HTR-8/SVneo (cell line): Measurements from ENCODE around the gene TNNT2.

Experiments
- DNase-seq: peaks from one replicate; pipeline ENCODE4 v3.0.0; 2011; ENCODE audit warnings: low spot score, mixed read lengths; ENCODE audit not compliant: insufficient read length
- FAIRE-seq: peaks from 2 replicates; lab custom pipeline; 2011; peaks lifted over from hg19 to GRCh38; lab: Jason Lieb, UNC

Gene TNNT2

DNA sequence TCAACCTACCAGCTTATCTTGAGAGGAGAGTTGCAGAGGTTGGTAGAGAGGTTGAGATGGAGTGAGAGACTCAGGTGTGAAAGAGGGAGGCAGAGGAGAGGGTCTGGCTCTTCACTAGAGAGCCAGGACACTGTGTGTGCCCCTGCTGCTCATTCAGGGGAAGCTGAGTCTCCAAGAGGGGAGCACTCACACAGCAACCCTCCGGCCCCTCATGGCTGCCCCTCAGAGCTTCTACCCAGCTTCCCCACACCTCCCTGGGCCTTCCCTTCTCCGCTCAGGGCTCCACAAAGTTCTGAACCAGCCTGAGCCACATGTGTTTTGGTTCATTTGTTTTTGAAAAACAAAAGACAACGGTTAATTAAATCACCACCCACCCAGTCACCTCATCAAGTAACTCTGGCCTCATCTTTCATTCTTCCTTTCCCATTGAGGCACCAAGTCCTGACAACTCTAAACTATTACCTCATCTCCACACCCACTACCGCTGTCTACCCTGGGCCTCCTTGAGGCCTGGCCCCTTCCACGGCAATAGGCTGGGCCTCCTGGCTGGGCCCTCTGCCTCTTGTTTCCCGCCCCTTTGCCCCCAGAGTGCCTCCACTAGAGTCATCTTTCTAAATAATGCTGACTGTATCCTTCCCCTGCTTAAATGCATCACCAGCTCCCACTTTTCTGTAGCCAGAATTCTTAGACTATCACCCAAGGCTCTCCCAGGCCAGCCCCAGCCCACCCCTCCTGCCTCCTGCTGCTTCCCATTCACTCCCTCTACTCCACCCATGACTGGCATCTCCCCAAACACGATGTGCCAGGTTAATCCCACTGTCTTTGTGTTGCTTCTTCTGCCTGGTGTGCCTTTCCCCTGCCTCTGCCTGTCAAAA lies 33.0 kb downstream of the TNNT2 start:
- FAIRE-seq, result no peak

DNA sequence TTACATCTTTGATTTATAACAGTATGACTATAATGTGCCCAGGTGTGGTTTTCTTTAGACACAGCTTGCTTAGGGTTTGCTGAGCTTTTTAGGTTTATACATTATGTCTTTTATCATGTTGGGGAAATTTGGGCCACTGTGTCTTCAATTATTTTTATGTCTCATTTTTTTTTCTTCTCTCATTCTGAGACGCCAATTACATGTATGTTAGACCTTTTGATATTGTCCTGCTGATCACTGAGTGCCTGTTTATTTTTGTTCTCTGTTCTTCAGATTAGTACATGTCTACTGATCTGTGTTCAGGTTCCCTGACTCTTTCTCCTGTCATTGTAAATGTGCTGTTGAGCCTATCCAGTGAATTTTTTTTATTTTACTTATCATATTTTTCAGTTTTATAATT lies 36.1 kb downstream of the TNNT2 start:
- DNase-seq (no peak), FAIRE-seq (no peak)

More for the DNA sequence above, 33.0 kb downstream of the TNNT2 start:
- DNase-seq, result no peak

DNA sequence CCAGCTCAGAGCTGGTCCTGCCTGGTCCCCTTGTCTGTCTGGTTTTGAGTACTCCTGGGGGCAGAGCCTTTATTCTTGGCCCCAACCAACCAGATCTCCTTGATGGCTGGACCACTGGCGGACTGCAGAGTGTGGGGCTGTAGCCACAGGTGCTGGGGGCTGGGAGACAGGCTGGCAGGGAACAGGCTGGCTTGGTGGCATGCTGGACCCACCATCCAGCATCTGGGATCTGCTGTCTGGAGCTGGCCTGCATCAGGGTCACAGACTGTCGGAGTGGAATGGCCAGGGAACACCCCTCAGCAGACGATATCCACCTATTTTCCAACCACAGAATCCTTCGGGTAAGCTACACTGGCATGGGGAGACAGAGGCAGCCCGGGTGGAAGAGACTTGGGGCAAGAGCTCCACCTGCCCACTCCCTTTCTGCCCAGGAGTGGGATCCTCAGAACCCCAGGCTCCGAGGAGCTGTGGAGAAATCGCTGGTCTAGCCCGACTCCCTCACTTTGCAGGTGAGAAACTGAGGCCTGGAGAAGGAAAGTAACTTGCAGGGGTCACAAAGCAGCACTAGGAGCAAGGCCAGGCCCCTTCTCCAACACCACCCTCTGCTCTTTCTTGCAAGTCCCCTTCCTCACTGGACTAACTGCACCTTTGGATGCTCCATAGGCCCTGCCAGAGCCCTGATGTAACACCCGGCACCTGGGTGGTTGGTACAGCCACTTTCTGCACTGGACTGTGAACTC lies 40.6 kb downstream of the TNNT2 start:
- no peak for FAIRE-seq
- no peak for DNase-seq

DNA sequence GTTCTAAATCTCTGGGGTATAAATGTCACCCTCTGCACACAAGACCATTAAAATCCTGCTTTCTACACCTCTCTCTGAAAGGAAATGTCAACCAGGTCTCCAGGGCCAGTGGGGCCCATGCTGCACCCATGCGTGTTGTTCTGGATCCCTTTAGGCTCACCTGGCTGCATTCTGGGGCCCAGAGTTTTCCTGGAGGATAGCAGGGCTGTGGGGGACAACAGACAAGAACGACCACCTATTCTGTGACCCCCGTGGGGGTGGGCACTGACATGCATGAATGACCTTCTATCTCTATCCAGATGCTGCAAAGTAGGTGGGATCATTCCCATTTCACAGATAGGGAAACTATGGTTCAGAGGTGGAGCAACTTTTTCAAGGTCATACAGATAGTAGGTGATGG lies 41.6 kb downstream of the TNNT2 start:
- DNase-seq, result no peak
- no peak for FAIRE-seq

DNA sequence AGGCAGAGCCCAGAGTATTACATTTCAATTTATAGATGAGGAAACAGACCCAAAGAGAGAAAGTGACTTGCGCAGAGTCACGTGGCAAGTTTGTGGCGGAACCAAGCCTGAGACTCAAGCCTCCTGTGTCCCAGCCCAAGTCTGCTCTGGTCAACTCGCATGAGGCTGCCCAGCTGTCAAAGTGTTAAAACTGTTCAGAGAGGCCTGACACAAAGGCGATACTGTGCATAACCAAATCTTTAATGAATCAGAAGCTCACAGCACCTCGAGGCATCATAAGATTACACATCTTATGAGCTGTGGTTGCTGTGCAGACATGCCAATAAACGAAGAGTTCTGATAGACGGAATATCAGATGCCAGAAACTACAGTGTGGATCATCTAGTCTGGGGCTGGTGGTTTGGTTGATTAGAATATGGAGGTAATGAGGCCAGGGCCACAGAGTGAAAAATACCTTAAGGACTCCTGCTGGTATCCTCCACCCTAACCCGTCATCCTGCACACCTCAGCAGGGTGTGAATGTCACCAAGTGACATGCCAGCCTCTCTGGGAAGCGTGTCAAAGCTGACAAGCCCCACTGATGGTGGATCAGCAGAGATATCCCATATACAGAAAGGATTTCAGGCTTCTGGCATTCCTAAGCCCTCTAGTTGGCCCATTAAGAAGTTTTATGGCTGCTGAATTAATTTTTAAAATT lies 42.2 kb downstream of the TNNT2 start:
- no peak for DNase-seq
- FAIRE-seq, result no peak

DNA sequence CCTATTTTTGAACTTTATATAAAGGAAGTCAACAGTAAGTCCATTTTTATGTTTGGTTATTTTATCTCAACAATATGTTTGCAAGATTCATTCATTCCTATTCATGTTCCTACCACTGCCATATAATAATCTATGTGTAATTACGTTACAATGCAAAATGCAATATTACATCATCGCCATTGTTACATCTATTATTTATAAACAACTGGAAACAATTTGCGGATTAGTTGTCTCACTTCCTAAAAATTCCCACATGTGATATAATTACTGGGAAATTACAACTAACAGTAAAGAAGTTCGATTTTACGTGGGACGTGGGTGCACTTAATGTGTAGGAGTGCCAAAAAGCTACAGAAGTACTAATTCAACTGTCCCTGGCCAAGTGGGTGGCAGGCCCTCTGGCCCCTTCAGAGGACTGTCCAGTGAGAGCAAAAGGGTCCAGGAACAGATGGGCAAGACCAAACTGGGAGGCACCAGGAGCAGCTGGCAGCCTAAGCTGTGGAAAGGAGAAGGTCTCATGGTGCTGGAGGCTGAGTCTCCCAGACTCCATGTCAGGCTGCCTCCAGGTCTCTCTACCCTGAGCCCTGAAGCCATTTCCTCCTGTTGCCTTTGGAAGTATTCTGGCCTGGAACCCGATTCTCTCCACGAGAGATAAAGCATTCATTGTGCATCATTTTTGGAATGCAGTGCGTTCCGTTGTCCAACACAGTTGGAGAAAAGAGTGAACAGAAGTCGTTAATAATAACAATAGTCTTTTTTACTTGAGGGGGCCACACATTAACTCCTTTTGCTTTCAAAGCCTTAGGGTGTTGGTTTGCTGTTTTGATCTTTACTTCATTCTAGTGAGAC lies 42.9 kb downstream of the TNNT2 start:
- DNase-seq (no peak), FAIRE-seq (no peak)

DNA sequence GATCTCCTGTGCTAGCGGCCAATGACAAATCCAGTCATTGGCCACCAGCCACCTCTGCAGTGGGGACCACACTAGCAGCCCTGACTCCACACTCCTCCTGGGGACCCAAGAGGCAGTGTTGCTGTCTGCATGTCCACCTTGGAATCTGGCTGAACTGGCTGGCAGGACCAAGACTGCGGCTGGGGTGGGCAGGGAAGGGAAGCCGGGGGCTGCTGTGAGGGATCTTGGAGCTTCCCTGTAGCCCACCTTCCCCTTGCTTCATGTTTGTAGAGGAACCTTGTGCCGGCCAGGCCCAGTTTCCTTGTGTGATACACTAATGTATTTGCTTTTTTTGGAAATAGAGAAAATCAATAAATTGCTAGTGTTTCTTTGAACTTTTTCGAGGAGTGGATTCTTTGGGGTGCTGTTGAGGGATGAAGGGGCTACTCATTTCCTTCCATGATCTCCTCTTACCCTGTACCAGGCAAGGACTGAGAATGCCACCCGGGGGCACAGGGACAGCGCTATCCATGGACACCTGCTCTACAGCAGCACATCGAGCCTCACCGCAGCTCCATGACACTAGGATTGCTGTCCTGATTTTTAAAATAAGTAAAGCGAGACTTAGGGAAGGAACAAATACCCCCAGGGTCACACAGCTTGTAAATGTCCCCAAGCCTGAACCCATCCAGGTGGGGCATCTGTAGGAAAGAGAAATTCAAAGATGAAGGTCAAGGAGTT lies 44.7 kb downstream of the TNNT2 start:
- DNase-seq (no peak), FAIRE-seq (no peak)

DNA sequence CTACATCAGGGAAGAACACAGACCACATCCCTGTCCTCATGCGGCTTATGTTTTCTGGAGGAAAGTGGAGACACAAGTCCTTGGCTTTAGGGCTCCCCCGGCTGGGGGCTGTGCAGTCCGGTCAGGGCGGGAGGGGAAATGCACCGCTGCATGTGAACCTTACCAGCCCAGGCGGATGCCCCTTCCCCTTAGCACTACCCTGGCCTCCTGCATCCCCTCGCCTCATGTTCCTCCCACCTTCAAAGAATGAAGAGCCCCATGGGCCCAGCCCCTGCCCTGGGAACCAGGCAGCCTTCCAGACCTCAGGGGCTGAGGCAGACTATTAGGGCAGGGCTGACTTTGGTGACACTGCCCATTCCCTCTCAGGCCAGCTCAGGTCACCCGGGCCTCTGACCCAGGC lies 45.5 kb downstream of the TNNT2 start:
- DNase-seq, result no peak
- no peak for FAIRE-seq

DNA sequence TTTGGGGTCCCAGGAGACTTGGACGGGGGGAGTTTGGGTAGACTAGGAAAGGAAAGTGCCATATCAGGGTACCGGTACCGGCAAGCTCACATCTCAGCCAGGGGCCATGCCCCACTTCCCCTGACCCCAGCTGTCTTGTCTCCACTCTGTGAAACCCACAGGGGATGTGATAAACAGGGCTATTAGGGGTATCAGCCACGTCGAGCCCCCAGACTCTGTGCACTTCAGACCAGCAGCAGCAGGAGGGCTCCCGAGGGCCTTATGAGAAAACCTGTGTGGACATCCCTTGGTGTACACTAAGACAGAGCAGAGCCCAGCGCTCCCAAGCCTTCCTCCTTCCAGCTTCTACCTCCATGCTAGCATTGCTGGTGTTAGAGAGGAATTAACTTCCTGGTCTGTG lies 46.3 kb downstream of the TNNT2 start:
- DNase-seq (no peak), FAIRE-seq (no peak)

DNA sequence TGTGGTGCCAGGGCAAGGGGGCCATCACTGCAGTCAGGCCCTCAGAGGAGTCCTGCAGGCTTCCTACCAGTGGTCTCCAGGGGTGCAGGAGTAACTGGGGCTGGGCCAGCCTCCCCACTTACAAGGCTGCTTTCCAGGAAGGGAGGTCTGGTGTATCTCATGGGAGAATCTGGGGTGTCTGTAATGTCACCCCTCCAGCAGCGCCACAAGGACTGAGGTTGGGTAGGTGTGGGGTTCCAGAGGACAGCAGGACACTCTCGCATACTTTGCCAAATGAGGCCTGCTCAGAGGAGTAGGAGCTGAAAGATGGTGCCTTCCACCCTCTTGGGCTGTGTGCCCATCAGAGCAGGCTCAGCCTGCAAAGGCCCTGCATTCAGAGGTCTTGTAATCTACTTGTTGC lies 46.9 kb downstream of the TNNT2 start:
- DNase-seq (no peak), FAIRE-seq (no peak)

DNA sequence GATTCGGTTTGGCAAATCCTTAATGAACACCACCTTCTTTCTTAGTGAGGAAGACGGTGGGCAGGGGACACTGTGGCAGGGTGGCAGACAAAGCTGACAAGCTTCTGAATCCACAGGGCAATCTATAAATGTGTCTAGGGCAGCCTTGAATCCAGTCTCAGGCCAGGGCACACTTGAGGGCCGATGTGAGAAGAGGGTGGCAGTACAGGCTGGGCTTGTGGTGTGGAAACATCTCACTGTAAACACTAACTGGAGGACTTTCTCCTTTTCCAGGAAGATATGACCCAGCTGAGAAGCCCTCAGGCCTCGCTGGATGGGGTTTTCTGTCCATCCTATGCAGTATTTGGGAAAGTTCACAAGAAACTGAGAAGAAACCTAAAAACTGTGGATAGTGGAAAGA lies 47.7 kb downstream of the TNNT2 start:
- FAIRE-seq (no peak), DNase-seq (no peak)

DNA sequence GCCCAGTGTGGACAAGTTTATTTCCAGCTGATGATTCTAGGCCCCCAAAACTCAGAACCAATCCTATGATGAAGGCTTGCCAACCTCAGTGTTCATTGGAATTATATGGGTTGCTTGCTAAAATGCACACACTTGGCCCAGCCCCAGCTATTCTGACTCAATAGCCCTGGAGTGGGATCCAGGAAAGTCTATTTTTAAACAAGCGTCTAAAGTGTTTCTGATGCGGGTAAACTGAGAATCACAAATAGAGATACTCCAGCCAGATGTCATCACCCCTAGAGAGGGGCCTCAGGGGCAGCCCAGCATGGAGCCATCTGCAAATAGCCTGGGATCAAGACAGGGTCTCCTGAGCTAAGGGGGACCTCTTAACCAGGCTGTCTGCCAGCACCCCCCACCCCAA lies 48.2 kb downstream of the TNNT2 start:
- DNase-seq (no peak), FAIRE-seq (no peak)

DNA sequence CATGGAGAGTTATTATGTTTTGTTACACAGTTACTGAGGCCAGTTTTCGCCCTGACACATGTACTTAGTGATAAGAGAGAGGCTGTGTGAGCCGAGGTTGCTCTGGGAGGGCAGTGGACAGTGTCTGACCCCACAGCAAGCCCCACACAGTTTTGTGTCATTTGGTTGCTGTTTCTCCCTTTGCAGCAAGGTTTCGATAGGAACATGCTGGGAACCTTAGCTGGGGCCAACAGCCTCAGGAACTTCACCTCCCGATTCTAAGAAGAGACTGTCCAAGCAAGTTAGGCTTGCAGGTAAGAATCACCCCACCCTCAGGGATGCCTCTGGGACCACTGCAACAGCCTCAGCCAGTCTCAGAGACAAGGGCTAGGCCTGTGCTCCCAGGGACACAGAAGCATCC lies 48.9 kb downstream of the TNNT2 start:
- FAIRE-seq (no peak), DNase-seq (no peak)

DNA sequence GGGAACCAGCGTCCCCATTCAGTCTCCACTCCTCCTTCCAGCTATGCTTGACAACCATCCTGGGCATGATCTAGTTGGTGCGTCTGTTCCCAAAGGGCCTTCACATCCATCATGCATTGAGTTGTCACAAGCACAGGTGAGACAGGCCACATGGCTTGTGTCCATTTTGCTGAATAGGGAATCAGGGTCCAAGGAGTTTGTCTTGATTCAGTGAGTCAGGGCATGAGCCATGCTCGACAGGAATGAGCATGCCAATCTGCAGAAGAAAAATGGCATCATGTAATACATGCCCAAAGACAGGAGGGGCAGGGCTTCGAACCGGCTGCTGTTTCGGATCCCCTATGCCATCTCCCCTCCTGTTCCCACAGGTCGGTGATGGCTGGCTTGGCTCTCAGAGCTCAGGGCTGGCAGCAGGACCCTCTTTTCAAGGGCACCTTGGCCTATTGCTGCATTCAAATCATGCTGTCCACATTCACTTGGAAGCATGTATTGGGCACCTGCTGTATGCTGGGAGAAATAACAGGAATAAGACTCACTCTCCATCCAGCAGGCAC lies 49.7 kb downstream of the TNNT2 start:
- DNase-seq (no peak), FAIRE-seq (no peak)

DNA sequence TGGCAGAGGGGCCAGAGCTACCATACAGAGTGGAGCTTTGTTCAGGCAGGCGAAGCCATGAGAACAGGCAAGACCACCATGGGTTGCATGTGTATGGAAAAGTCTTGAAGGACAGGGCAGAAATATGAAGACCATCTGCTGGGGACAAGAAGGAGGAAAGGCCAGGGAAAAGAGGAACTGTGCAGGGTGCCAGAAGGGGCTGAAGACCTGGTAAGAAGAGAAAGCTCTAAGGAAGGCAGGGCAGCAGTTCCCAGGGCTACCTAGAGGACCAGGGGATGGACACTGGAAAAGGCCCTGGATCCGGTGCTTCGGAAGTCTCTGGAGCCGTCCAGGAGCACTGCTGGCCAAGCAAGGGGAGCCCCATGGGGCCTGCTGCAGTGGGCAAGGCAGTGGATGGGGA lies 50.8 kb downstream of the TNNT2 start:
- DNase-seq (no peak), FAIRE-seq (no peak)

DNA sequence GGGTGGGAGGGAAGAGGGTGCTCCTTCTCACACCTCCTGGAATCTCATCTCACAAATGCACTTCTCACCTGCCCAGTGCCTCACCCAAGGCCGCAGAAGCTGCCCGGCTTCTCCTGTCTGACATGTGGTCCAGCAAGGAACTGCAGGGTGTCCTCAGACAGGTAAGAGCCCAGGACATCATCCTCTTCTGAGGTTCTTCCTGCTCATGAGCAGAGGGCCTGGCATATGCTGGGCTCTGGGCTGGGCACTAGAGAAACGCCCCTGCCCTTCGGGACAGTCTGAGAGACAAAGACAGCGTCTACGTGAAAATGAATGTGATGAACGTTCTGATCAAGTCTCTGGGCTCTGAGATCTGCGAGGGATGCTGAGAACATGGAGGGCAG lies 51.8 kb downstream of the TNNT2 start:
- no peak for FAIRE-seq

DNA sequence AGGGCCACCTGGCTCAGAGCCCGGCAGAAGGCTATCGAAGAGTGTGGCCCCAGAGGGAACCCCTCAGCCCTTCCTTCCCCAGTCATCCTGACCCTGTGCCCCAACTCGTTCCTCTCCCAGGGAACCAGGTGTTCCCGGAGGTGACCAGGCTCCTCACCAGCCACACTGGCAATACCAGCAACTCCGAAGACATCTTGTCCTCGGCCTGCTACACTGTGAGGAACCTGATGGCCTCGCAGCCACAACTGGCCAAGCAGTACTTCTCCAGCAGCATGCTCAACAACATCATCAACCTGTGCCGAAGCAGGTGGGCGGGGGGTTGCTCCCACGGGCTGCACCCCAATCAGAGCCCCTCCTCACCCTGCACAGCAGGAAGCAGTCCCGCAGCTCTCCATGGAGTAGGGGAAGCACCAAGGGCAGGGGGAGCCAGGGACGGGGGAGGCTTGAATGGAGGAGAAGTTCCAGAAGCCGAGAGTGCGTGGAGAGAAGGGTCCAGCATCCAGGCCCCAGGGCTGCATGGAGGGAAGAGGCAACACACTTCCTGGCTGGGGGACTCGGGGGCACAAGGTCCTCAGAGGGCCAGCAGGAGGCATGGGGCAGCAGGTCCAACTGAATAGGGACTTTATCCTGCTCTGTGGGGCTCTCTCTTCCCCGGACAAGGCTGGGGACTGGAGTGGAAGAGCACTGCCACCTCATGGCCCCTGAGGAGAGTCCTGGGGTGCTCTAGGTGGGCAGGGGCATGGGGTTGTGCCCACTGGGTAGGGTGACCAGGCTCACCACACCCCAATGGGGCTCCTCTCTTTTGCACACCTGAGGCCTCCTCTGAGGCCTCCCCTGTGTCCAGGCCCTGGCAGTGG lies 52.4 kb downstream of the TNNT2 start:
- DNase-seq (no peak), FAIRE-seq (no peak)

More for the DNA sequence above, 51.8 kb downstream of the TNNT2 start:
- DNase-seq, result no peak

DNA sequence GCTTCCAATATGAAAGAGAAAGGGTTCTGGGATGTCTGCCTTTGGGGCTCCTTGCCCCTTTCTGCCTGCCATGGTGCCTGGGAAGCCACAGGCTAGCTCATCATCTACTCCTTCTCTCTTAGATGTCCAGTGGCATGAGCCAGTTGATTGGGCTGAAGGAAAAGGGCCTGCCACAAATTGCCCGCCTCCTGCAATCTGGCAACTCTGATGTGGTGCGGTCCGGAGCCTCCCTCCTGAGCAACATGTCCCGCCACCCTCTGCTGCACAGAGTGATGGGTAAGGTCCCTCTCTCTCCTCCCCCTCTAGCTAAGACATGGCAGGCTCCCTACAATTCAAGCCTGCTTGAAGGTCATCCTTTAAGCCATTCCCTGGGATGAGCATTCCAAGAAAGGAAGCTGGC lies 53.2 kb downstream of the TNNT2 start:
- DNase-seq (no peak), FAIRE-seq (no peak)
